WTC11 (cell line): Measurements from ENCODE around the gene TLR5. TPM values are rescaled to one million over a fixed set of nuclear protein-coding genes. Genes with fewer than 3 reads are reported as not detected.

Experiments used
- ATAC-seq: fragments of 200-7000 bp; cut with Tn5 transposase; 2 replicates; pipeline ENCODE4 v1.10.0; 2021; ENCODE audit warnings: mild to moderate bottlenecking, moderate library complexity
- CTCF ChIA-PET: fragments of 300-600 bp; sonication (Branson Sonifier 250); formaldehyde crosslinking; loops from one replicate; lab custom pipeline; 2021; ENCODE audit warnings: antibody characterized with exemption; lab: Charles Lee
- POLR2A ChIA-PET: fragments of 350-600 bp; sonication (Branson Sonifier 250); formaldehyde crosslinking; loops from one replicate; lab custom pipeline; 2021; ENCODE audit warnings: antibody characterized with exemption; lab: Charles Lee
- DNase-seq: peaks from one replicate; pipeline ENCODE4 v3.0.0; 2021; ENCODE audit warnings: low spot score
- H3K27ac Mint-ChIP-seq: 2 replicates; pipeline ENCODE4 v1.8.0; 2021; ENCODE audit warnings: mixed read lengths
- H3K27me3 Mint-ChIP-seq: 2 replicates; pipeline ENCODE4 v1.8.0; 2021; ENCODE audit warnings: low read depth, mild to moderate bottlenecking, moderate library complexity, mixed read lengths
- H3K36me3 Mint-ChIP-seq: 2 replicates; pipeline ENCODE4 v1.8.0; 2021; ENCODE audit warnings: mixed read lengths
- H3K4me1 Mint-ChIP-seq: 2 replicates; pipeline ENCODE4 v1.8.0; 2022; ENCODE audit warnings: mixed read lengths
- H3K4me3 Mint-ChIP-seq: 2 replicates; pipeline ENCODE4 v1.8.0; 2021; ENCODE audit warnings: mild to moderate bottlenecking, moderate library complexity, mixed read lengths
- H3K9me3 Mint-ChIP-seq: 2 replicates; pipeline ENCODE4 v1.8.0; 2021; ENCODE audit warnings: mixed read lengths
- AFF4 ChIP-seq: sonication (generic); formaldehyde crosslinking; IDR thresholded peaks from 2 replicates; pipeline ENCODE4 v1.8.1; 2023; ENCODE audit warnings: mild to moderate bottlenecking, missing genetic modification reagents, borderline replicate concordance
- CTCF ChIP-seq: fragments of 200-600 bp; IDR thresholded peaks from 2 replicates; pipeline ENCODE4 v1.8.0; 2022; ENCODE audit warnings: antibody characterized with exemption
- E2F1 ChIP-seq: sonication (generic); formaldehyde crosslinking; IDR thresholded peaks from 2 replicates; pipeline ENCODE4 v1.8.0; 2022; ENCODE audit warnings: mild to moderate bottlenecking, missing genetic modification reagents
- E2F5 ChIP-seq: sonication (generic); formaldehyde crosslinking; IDR thresholded peaks from 2 replicates; pipeline ENCODE4 v1.8.1; 2022; ENCODE audit warnings: mild to moderate bottlenecking, moderate library complexity, missing genetic modification reagents
- MAX ChIP-seq: sonication (generic); formaldehyde crosslinking; IDR thresholded peaks from 2 replicates; pipeline ENCODE4 v1.8.0; 2022; ENCODE audit warnings: mild to moderate bottlenecking, missing genetic modification reagents
- MLX ChIP-seq: sonication (generic); formaldehyde crosslinking; IDR thresholded peaks from 2 replicates; pipeline ENCODE4 v1.8.1; 2023; ENCODE audit warnings: mild to moderate bottlenecking, missing genetic modification reagents, moderate library complexity
- MXD4 ChIP-seq: fragments of 250-450 bp; sonication (Bioruptor Pico); IDR thresholded peaks from 2 replicates; pipeline ENCODE4 v1.8.0; 2021; ENCODE audit warnings: mild to moderate bottlenecking, moderate library complexity, borderline replicate concordance
- NR3C1 ChIP-seq: sonication (generic); formaldehyde crosslinking; conservative IDR thresholded peaks from 2 replicates; pipeline ENCODE4 v1.8.1; 2023; ENCODE audit warnings: low read depth, mild to moderate bottlenecking, missing genetic modification reagents
- PREB ChIP-seq: sonication (generic); formaldehyde crosslinking; IDR thresholded peaks from 2 replicates; pipeline ENCODE4 v1.8.1; 2022; ENCODE audit warnings: mild to moderate bottlenecking, missing genetic modification reagents, moderate library complexity, borderline replicate concordance
- SMAD3 ChIP-seq: sonication (generic); formaldehyde crosslinking; IDR thresholded peaks from 2 replicates; pipeline ENCODE4 v1.8.0; 2022; ENCODE audit warnings: missing genetic modification reagents, mild to moderate bottlenecking, borderline replicate concordance
- STAT6 ChIP-seq: sonication (generic); formaldehyde crosslinking; conservative IDR thresholded peaks from 2 replicates; pipeline ENCODE4 v1.8.1; 2023; ENCODE audit warnings: mild to moderate bottlenecking, low read depth, missing genetic modification reagents, moderate library complexity
- TEAD1 ChIP-seq: sonication (generic); formaldehyde crosslinking; IDR thresholded peaks from 2 replicates; pipeline ENCODE4 v1.8.0; 2022; ENCODE audit warnings: mild to moderate bottlenecking, missing genetic modification reagents
- TEAD4 ChIP-seq: sonication (generic); formaldehyde crosslinking; IDR thresholded peaks from 2 replicates; pipeline ENCODE4 v1.8.0; 2022; ENCODE audit warnings: mild to moderate bottlenecking, missing genetic modification reagents
- USF1 ChIP-seq: sonication (generic); formaldehyde crosslinking; IDR thresholded peaks from 2 replicates; pipeline ENCODE4 v1.8.0; 2022; ENCODE audit warnings: mild to moderate bottlenecking, missing genetic modification reagents
- ZNF423 ChIP-seq: fragments of 250-450 bp; sonication (Bioruptor Pico); IDR thresholded peaks from 2 replicates; pipeline ENCODE4 v2.1.2; 2022; ENCODE audit warnings: mild to moderate bottlenecking, moderate library complexity
- total RNA-seq: library from RNA; stranded (reverse); gene quantifications from 3 replicates; pipeline ENCODE4 v1.2.3, GENCODE V29; 2021

TLR5 gene
- total RNA-seq, 1 experiment from 2014 or later: 0.46 TPM

- peaks cover 27% of the 10 kb centered on the region for H3K27me3 Mint-ChIP-seq
- POLR2A ChIA-PET: no interaction called here
- peaks cover 32% of the 10 kb centered on the region for H3K4me1 Mint-ChIP-seq
- no peaks in the 10 kb centered on the region for H3K36me3 Mint-ChIP-seq
- no peak for TF ChIP-seq NR3C1
- TF ChIP-seq SMAD3: no peak
- TF ChIP-seq MAX (CRISPR knock-in tag): no peak
- no peak for TF ChIP-seq CTCF
- CTCF ChIA-PET: interaction anchor here (0.8 to 6.7 kb wide), 12 partner anchors 11 to 548 kb away, joined by 3 to 56 read pairs (median 4); partner anchors contain the start of gene SUSD4
- DNase-seq (peak; percentile 48), ATAC-seq (peak; percentile 57)
- H3K4me3 Mint-ChIP-seq: no peak overlapping the region
- peaks cover 3% of the 10 kb centered on the region; the same call in 1 of the 2 replicates for H3K9me3 Mint-ChIP-seq
- no peak overlapping the region for H3K27ac Mint-ChIP-seq
These were observed 7.0 kb downstream of the TLR5 start for GRCh38 chr1:223136086-223136485.

- Mint-ChIP-seq H3K36me3 (no peaks in the 10 kb centered on the region), H3K4me3 (no peak overlapping the region), H3K27me3 (peaks cover 30% of the 10 kb centered on the region), H3K27ac (no peak overlapping the region), H3K9me3 (peaks cover 3% of the 10 kb centered on the region; the same call in 1 of the 2 replicates), H3K4me1 (peaks cover 32% of the 10 kb centered on the region)
- no peak for DNase-seq
- ChIA-PET POLR2A (no interaction called here), CTCF (interaction anchor here (0.6 to 6.7 kb wide), 13 partner anchors 11 to 556 kb away, joined by 3 to 56 read pairs (median 4); partner anchors contain the start of gene SUSD4)
- ATAC-seq: no peak
- TF ChIP-seq E2F5 (CRISPR knock-in tag) (no peak), CTCF (no peak), MLX (CRISPR knock-in tag) (no peak), USF1 (CRISPR knock-in tag) (no peak), MXD4 (CRISPR knock-in tag) (no peak), TEAD1 (CRISPR knock-in tag) (no peak), ZNF423 (no peak), AFF4 (no peak), E2F1 (no peak), SMAD3 (no peak), PREB (CRISPR knock-in tag) (no peak), TEAD4 (CRISPR knock-in tag) (no peak), STAT6 (CRISPR knock-in tag) (no peak)
These were observed 7.7 kb downstream of the TLR5 start for GRCh38 chr1:223135176-223135942.
